Upper lobe of right lung (tissue), 1 donor: ENCODE results near the gene HIPK3. TPM values are rescaled to one million over a fixed set of nuclear protein-coding genes. Genes with fewer than 3 reads are reported as not detected.
A peak's percentile ranks its signal among the peaks of the same experiment; 100 is the strongest.
"Not testable (repeated sequence)": the region's sequence is repeated elsewhere in the genome, so short reads cannot be mapped to it uniquely, and the experiment has no call there.

Experiments
- ATAC-seq: fragments of 200-7000 bp; cut with Tn5 transposase; one replicate; pipeline ENCODE4 v1.9.1; 2020; ENCODE audit warnings: mild to moderate bottlenecking, moderate library complexity
- DNase-seq: peaks from one replicate; pipeline ENCODE4 v3.0.0-alpha.2; 2020
- H3K27ac ChIP-seq: fragments of 200-600 bp; one replicate; pipeline ENCODE4 v1.8.0; 2022
- H3K27me3 ChIP-seq: fragments of 200-600 bp; one replicate; pipeline ENCODE4 v1.8.0; 2022; ENCODE audit warnings: mild to moderate bottlenecking
- H3K36me3 ChIP-seq: fragments of 200-600 bp; one replicate; pipeline ENCODE4 v1.8.0; 2022
- H3K4me1 ChIP-seq: fragments of 200-600 bp; one replicate; pipeline ENCODE4 v1.8.0; 2022
- H3K4me3 ChIP-seq: fragments of 200-600 bp; one replicate; pipeline ENCODE4 v1.8.0; 2022; ENCODE audit warnings: mild to moderate bottlenecking
- H3K9me3 ChIP-seq: fragments of 200-600 bp; one replicate; pipeline ENCODE4 v1.8.0; 2022
- CTCF ChIP-seq: fragments of 200-600 bp; IDR thresholded peaks from one replicate; pipeline ENCODE4 v1.8.0; 2022; ENCODE audit warnings: antibody characterized with exemption
- intact Hi-C: fragments of 100-400 bp; cut with DNase I; formaldehyde crosslinking; loops from one replicate; pipeline ENCODE4 v1.11.0; 2022
- total RNA-seq: library from RNA; stranded (reverse); fragmentation: NEBNext Ultra II Directional; extraction: Animal tissue kit (Norgen Biotek cat#: 25700); gene quantifications from one replicate; pipeline ENCODE4 v1.2.1, GENCODE V29; 2021
- donor health status: DM: no; HTN: yes; CAD: no; lungs with severe emphysema.

The HIPK3 gene
- total RNA-seq, 1 donor from 2014 or later: 146 TPM

- H3K9me3 ChIP-seq: no peaks in the 10 kb centered on the region
- DNase-seq: no peak
- no peaks in the 10 kb centered on the region for H3K27me3 ChIP-seq
- intact Hi-C loops: no loop called here
- no peak for TF ChIP-seq CTCF
- peaks cover 12% of the 10 kb centered on the region for H3K4me1 ChIP-seq
- no peaks in the 10 kb centered on the region for H3K36me3 ChIP-seq
- H3K4me3 ChIP-seq: no peak overlapping the region
- H3K27ac ChIP-seq: no peak overlapping the region
- ATAC-seq: no peak
Measured at GRCh38 chr11:33234397-33235190, 22.6 kb upstream of the HIPK3 start.

GRCh38 chr11:33237039-33237597 is 20.1 kb upstream of the HIPK3 start:
- no peak for TF ChIP-seq CTCF
- Histone ChIP-seq H3K4me1 (peaks cover 12% of the 10 kb centered on the region), H3K27me3 (no peaks in the 10 kb centered on the region), H3K9me3 (no peaks in the 10 kb centered on the region), H3K36me3 (no peaks in the 10 kb centered on the region), H3K4me3 (no peak overlapping the region), H3K27ac (no peak overlapping the region)
- ATAC-seq (no peak), DNase-seq (no peak)
- intact Hi-C loops: no loop called here

GRCh38 chr11:33242575-33242974 is 14.6 kb upstream of the HIPK3 start:
- H3K4me1 ChIP-seq: no peaks in the 10 kb centered on the region
- TF ChIP-seq CTCF: no peak
- no peak overlapping the region for H3K27ac ChIP-seq
- no peaks in the 10 kb centered on the region for H3K36me3 ChIP-seq
- no peaks in the 10 kb centered on the region for H3K27me3 ChIP-seq
- intact Hi-C loops: no loop called here
- H3K9me3 ChIP-seq: no peaks in the 10 kb centered on the region
- no peak overlapping the region for H3K4me3 ChIP-seq
- ATAC-seq: no peak
- DNase-seq: no peak

GRCh38 chr11:33243654-33244053 is 13.5 kb upstream of the HIPK3 start:
- DNase-seq, H3K27me3 ChIP-seq, H3K4me3 ChIP-seq, H3K27ac ChIP-seq, intact Hi-C loops, ATAC-seq, H3K9me3 ChIP-seq, H3K4me1 ChIP-seq, H3K36me3 ChIP-seq: not testable (repeated sequence)

GRCh38 chr11:33248416-33248971 is 8.7 kb upstream of the HIPK3 start:
- DNase-seq: no peak
- Histone ChIP-seq H3K9me3 (no peaks in the 10 kb centered on the region), H3K27ac (no peak overlapping the region), H3K27me3 (no peaks in the 10 kb centered on the region), H3K36me3 (no peaks in the 10 kb centered on the region), H3K4me1 (no peaks in the 10 kb centered on the region), H3K4me3 (no peak overlapping the region)
- intact Hi-C loops: no loop called here
- no peak for TF ChIP-seq CTCF
- peak; percentile 43 for ATAC-seq

GRCh38 chr11:33256031-33256812 is 959 bp upstream of the HIPK3 start:
- ATAC-seq: no peak
- DNase-seq: peak; percentile 41
- Histone ChIP-seq H3K36me3 (no peaks in the 10 kb centered on the region), H3K9me3 (no peaks in the 10 kb centered on the region), H3K27me3 (no peaks in the 10 kb centered on the region), H3K27ac (peak overlapping the region; percentile 100), H3K4me3 (peak overlapping the region; percentile 92), H3K4me1 (peaks cover 15% of the 10 kb centered on the region)
- intact Hi-C loops: no loop called here
- no peak for TF ChIP-seq CTCF
